CD4-positive, alpha-beta memory T cell (primary cell): Measurements from ENCODE around the gene PLCL2. TPM values are rescaled to one million over a fixed set of nuclear protein-coding genes. Genes with fewer than 3 reads are reported as not detected.

Source experiments
- CTCF ChIA-PET: fragments of 350-600 bp; sonication (Branson Sonifier 250); formaldehyde crosslinking; loops from one replicate; lab custom pipeline; 2021; ENCODE audit warnings: inconsistent platforms; ENCODE audit not compliant: partially characterized antibody; lab: Charles Lee
- POLR2A ChIA-PET: fragments of 350-600 bp; sonication (Branson Sonifier 250); formaldehyde crosslinking; loops from one replicate; lab custom pipeline; 2021; ENCODE audit not compliant: partially characterized antibody; lab: Charles Lee
- DNase-seq, 5 donors: peaks; one replicate each; pipeline versions ENCODE4 v3.0.0 to v3.0.0-alpha.2; 2020 to 2022; ENCODE audit warnings: mixed read lengths in 1 of 5
- H3K27ac ChIP-seq: one replicate; pipeline ENCODE4 v1.7.0; 2013; ENCODE audit warnings: low read depth, low read length
- H3K27me3 ChIP-seq: 2 replicates; pipeline ENCODE4 v1.7.0; 2013; ENCODE audit warnings: mild to moderate bottlenecking, low read length, moderate library complexity; ENCODE audit not compliant: insufficient read depth
- H3K36me3 ChIP-seq: 2 replicates; pipeline ENCODE4 v1.7.0; 2013; ENCODE audit warnings: mild to moderate bottlenecking, low read length, moderate library complexity; ENCODE audit not compliant: insufficient read depth
- H3K4me1 ChIP-seq: 2 replicates; pipeline ENCODE4 v1.7.0; 2013; ENCODE audit warnings: mild to moderate bottlenecking, low read length, moderate library complexity; ENCODE audit not compliant: insufficient read depth
- H3K4me3 ChIP-seq, 2 donors: one replicate each; pipeline ENCODE4 v1.7.0; 2013; ENCODE audit warnings: low read length in 2 of 2, mild to moderate bottlenecking in 1 of 2
- H3K9me3 ChIP-seq, 2 donors: one replicate each; pipeline ENCODE4 v1.7.0; 2013; ENCODE audit warnings: low read length in 2 of 2, control low read depth in 1 of 2; ENCODE audit not compliant: control insufficient read depth in 1 of 2
- H3K27ac Mint-ChIP-seq, 7 donors: one replicate each; pipeline ENCODE4 v1.8.0; 2020 to 2021; ENCODE audit warnings: mixed read lengths in 7 of 7, mild to moderate bottlenecking in 6 of 7, inconsistent platforms in 3 of 7, moderate library complexity in 3 of 7
- H3K27me3 Mint-ChIP-seq, 2 donors: one replicate each; pipeline ENCODE4 v1.8.0; 2020 to 2021; ENCODE audit warnings: mixed read lengths in 2 of 2
- H3K36me3 Mint-ChIP-seq, 2 donors: one replicate each; pipeline ENCODE4 v1.8.0; 2020 to 2021; ENCODE audit warnings: mixed read lengths in 2 of 2, inconsistent platforms in 1 of 2, mild to moderate bottlenecking in 1 of 2
- H3K4me1 Mint-ChIP-seq, 4 donors: one replicate each; pipeline ENCODE4 v1.8.0; 2020 to 2021; ENCODE audit warnings: mixed read lengths in 4 of 4, mild to moderate bottlenecking in 1 of 4
- H3K4me3 Mint-ChIP-seq, 8 donors: one replicate each; pipeline ENCODE4 v1.8.0; 2020 to 2021; ENCODE audit warnings: mixed read lengths in 8 of 8, mild to moderate bottlenecking in 7 of 8, moderate library complexity in 6 of 8, inconsistent platforms in 3 of 8
- H3K9me3 Mint-ChIP-seq, 8 donors: one replicate each; pipeline ENCODE4 v1.8.0; 2020 to 2021; ENCODE audit warnings: mixed read lengths in 8 of 8, mild to moderate bottlenecking in 5 of 8, inconsistent platforms in 3 of 8, moderate library complexity in 1 of 8
- intact Hi-C: fragments of 100-400 bp; cut with micrococcal nuclease; formaldehyde crosslinking; loops from one replicate; pipeline ENCODE4 v1.15.1; 2023
- polyA plus RNA-seq, 2 donors: library from polyadenylated mRNA; unstranded; fragments of 300-500 nt; fragmentation: Illumina TruSeq; gene quantifications; one replicate each; pipeline ENCODE4 v1.2.3, GENCODE V29; 2021
- total RNA-seq, 2 experiments: library from RNA; stranded (reverse); gene quantifications; one replicate each; pipeline ENCODE4 v1.2.3, GENCODE V29; 2021

PLCL2 gene
- total and polyA plus RNA-seq, 4 experiments from 2014 or later, result 64.5 to 89.4 (median 68.1) TPM

GRCh38 chr3:16846373-16847080, 38.2 kb upstream of the PLCL2 start:
- intact Hi-C loops, result loop anchor here (10.0 kb wide), 2 partner anchors 542 to 582 kb away; partner anchors contain the start of genes DPH3 and OXNAD1
- H3K4me3 ChIP-seq, result no peak overlapping the region
- no peaks in the 10 kb centered on the region for H3K36me3 ChIP-seq
- Mint-ChIP-seq H3K4me1 (peaks cover 57 to 88% (median 79%) of the 10 kb centered on the region in 4 donors), H3K27ac (peak overlapping the region; percentile 58 to 98 (median 87)), H3K4me3 (peak overlapping the region in 5 of 8 donors; percentile 6 to 69 (median 33)), H3K9me3 (peaks cover 0 to 2% (median 0%) of the 10 kb centered on the region in 8 donors), H3K27me3 (no peaks in the 10 kb centered on the region), H3K36me3 (no peaks in the 10 kb centered on the region)
- no peaks in the 10 kb centered on the region for H3K27me3 ChIP-seq
- H3K27ac ChIP-seq, result no peak overlapping the region
- H3K4me1 ChIP-seq, result peaks cover 83% of the 10 kb centered on the region
- POLR2A ChIA-PET, result interaction anchor here (1.5 to 3.9 kb wide), 3 partner anchors 9 to 39 kb away, joined by 3 to 16 read pairs (median 9); partner anchors contain the start of gene PLCL2
- H3K9me3 ChIP-seq, result no peaks in the 10 kb centered on the region
- DNase-seq, result no peak
- CTCF ChIA-PET, result interaction anchor here (2.8 kb wide), 1 partner anchor 37 kb away, joined by 9 read pairs; the partner anchor contains the start of gene PLCL2

GRCh38 chr3:16848007-16848406, 36.7 kb upstream of the PLCL2 start:
- H3K4me1 ChIP-seq, result peaks cover 69% of the 10 kb centered on the region
- H3K4me1 Mint-ChIP-seq, result peaks cover 51 to 74% (median 68%) of the 10 kb centered on the region in 4 donors
- H3K27me3 Mint-ChIP-seq, result no peaks in the 10 kb centered on the region
- peaks cover 0 to 2% (median 0%) of the 10 kb centered on the region in 8 donors for H3K9me3 Mint-ChIP-seq
- no peaks in the 10 kb centered on the region for H3K36me3 Mint-ChIP-seq
- H3K4me3 ChIP-seq, result no peak overlapping the region
- H3K9me3 ChIP-seq, result no peaks in the 10 kb centered on the region
- intact Hi-C loops, result loop anchor here (10.0 kb wide), 2 partner anchors 543 to 583 kb away; partner anchors contain the start of genes DPH3 and OXNAD1
- no peaks in the 10 kb centered on the region for H3K36me3 ChIP-seq
- ChIA-PET CTCF (interaction anchor here (2.8 kb wide), 1 partner anchor 36 kb away, joined by 9 read pairs; the partner anchor contains the start of gene PLCL2), POLR2A (interaction anchor here (2.0 to 3.9 kb wide), 3 partner anchors 10 to 37 kb away, joined by 5 to 33 read pairs (median 16); partner anchors contain the start of gene PLCL2)
- DNase-seq, result no peak
- H3K4me3 Mint-ChIP-seq, result peak overlapping the region in 2 of 8 donors; percentile 4 to 22
- H3K27ac ChIP-seq, result no peak overlapping the region
- H3K27me3 ChIP-seq, result no peaks in the 10 kb centered on the region
- H3K27ac Mint-ChIP-seq, result peak overlapping the region in 4 of 7 donors; percentile 62 to 84 (median 72)

- Mint-ChIP-seq H3K27me3 (no peaks in the 10 kb centered on the region), H3K27ac (peak overlapping the region; percentile 81 to 97 (median 90)), H3K4me3 (peak overlapping the region; percentile 51 to 86 (median 78)), H3K36me3 (no peaks in the 10 kb centered on the region), H3K9me3 (peaks cover 0 to 2% (median 0%) of the 10 kb centered on the region in 8 donors), H3K4me1 (peaks cover 40 to 61% (median 56%) of the 10 kb centered on the region in 4 donors)
- peak overlapping the region; percentile 8 to 16 for H3K4me3 ChIP-seq
- DNase-seq, result peak; percentile 71 to 84 (median 77)
- H3K27me3 ChIP-seq, result no peaks in the 10 kb centered on the region
- H3K27ac ChIP-seq, result peak overlapping the region; percentile 44
- H3K4me1 ChIP-seq, result peaks cover 56% of the 10 kb centered on the region
- ChIA-PET POLR2A (interaction anchor here (0.7 to 3.9 kb wide), 10 partner anchors 7 to 157 kb away, joined by 3 to 33 read pairs (median 5); partner anchors contain the start of gene PLCL2), CTCF (interaction anchor here (1.3 to 1.6 kb wide), 2 partner anchors 15 to 20 kb away, joined by 3 to 5 read pairs; no protein-coding TSS in a partner anchor)
- no peaks in the 10 kb centered on the region for H3K36me3 ChIP-seq
- intact Hi-C loops, result loop anchor here (10.0 kb wide), 2 partner anchors 544 to 584 kb away; partner anchors contain the start of genes DPH3 and OXNAD1
- no peaks in the 10 kb centered on the region for H3K9me3 ChIP-seq
Measured at GRCh38 chr3:16849229-16849628, 35.5 kb upstream of the PLCL2 start.

GRCh38 chr3:16849795-16850194, 35.0 kb upstream of the PLCL2 start:
- Histone ChIP-seq H3K27ac (peak overlapping the region; percentile 44), H3K36me3 (no peaks in the 10 kb centered on the region), H3K4me3 (peak overlapping the region; percentile 8 to 16), H3K27me3 (no peaks in the 10 kb centered on the region), H3K9me3 (no peaks in the 10 kb centered on the region), H3K4me1 (peaks cover 51% of the 10 kb centered on the region)
- intact Hi-C loops, result loop anchor here (10.0 kb wide), 2 partner anchors 545 to 585 kb away; partner anchors contain the start of genes DPH3 and OXNAD1
- peaks cover 0 to 2% (median 0%) of the 10 kb centered on the region in 8 donors for H3K9me3 Mint-ChIP-seq
- no peak for DNase-seq
- no peaks in the 10 kb centered on the region for H3K36me3 Mint-ChIP-seq
- peak overlapping the region; percentile 51 to 86 (median 78) for H3K4me3 Mint-ChIP-seq
- peak overlapping the region; percentile 81 to 97 (median 90) for H3K27ac Mint-ChIP-seq
- CTCF ChIA-PET, result interaction anchor here (0.8 to 1.6 kb wide), 4 partner anchors 12 to 35 kb away, joined by 3 to 5 read pairs (median 4); partner anchors contain the start of gene PLCL2
- H3K4me1 Mint-ChIP-seq, result peaks cover 37 to 57% (median 52%) of the 10 kb centered on the region in 4 donors
- POLR2A ChIA-PET, result interaction anchor here (0.7 to 3.9 kb wide), 12 partner anchors 8 to 156 kb away, joined by 3 to 33 read pairs (median 4); partner anchors contain the start of gene PLCL2
- H3K27me3 Mint-ChIP-seq, result no peaks in the 10 kb centered on the region

GRCh38 chr3:16855497-16855896, 29.3 kb upstream of the PLCL2 start:
- no peak for DNase-seq
- Mint-ChIP-seq H3K9me3 (no peaks in the 10 kb centered on the region), H3K36me3 (no peaks in the 10 kb centered on the region), H3K4me1 (peaks cover 2 to 6% (median 3%) of the 10 kb centered on the region in 4 donors), H3K27ac (no peak overlapping the region), H3K4me3 (no peak overlapping the region), H3K27me3 (no peaks in the 10 kb centered on the region)
- CTCF ChIA-PET, result no interaction called here
- Histone ChIP-seq H3K27ac (no peak overlapping the region), H3K9me3 (no peaks in the 10 kb centered on the region), H3K27me3 (no peaks in the 10 kb centered on the region), H3K4me1 (no peaks in the 10 kb centered on the region), H3K4me3 (no peak overlapping the region), H3K36me3 (no peaks in the 10 kb centered on the region)
- POLR2A ChIA-PET, result interaction anchor here (1.5 kb wide), 1 partner anchor 13 kb away, joined by 3 read pairs; no protein-coding TSS in a partner anchor
- intact Hi-C loops, result no loop called here

GRCh38 chr3:16860234-16860633, 24.5 kb upstream of the PLCL2 start:
- Mint-ChIP-seq H3K4me1 (peaks cover 0 to 3% (median 1%) of the 10 kb centered on the region in 4 donors), H3K27me3 (no peaks in the 10 kb centered on the region), H3K4me3 (no peak overlapping the region), H3K27ac (no peak overlapping the region), H3K9me3 (no peaks in the 10 kb centered on the region), H3K36me3 (peaks cover 0 to 2% of the 10 kb centered on the region in 2 donors)
- no peaks in the 10 kb centered on the region for H3K4me1 ChIP-seq
- H3K4me3 ChIP-seq, result no peak overlapping the region
- no peak overlapping the region for H3K27ac ChIP-seq
- POLR2A ChIA-PET, result interaction anchor here (1.0 to 2.3 kb wide), 2 partner anchors 18 to 24 kb away, joined by 3 to 7 read pairs; no protein-coding TSS in a partner anchor
- H3K9me3 ChIP-seq, result no peaks in the 10 kb centered on the region
- intact Hi-C loops, result no loop called here
- CTCF ChIA-PET, result no interaction called here
- H3K27me3 ChIP-seq, result no peaks in the 10 kb centered on the region
- DNase-seq, result no peak
- no peaks in the 10 kb centered on the region for H3K36me3 ChIP-seq
